Type B pancreatic cell (in vitro differentiated cells): ENCODE measurements around the gene NCBP3. TPM values are rescaled to one million over a fixed set of nuclear protein-coding genes. Genes with fewer than 3 reads are reported as not detected.
"Not testable (repeated sequence)": the region's sequence is repeated elsewhere in the genome, so short reads cannot be mapped to it uniquely, and the experiment has no call there.

Experiments
- DNase-seq: peaks from one replicate; pipeline ENCODE4 v3.0.0; 2021; ENCODE audit warnings: mixed read lengths; ENCODE audit not compliant: unreplicated experiment; ENCODE audit errors: extremely low spot score
- H3K27ac Mint-ChIP-seq: 2 replicates; pipeline ENCODE4 v1.8.0; 2021; ENCODE audit warnings: mild to moderate bottlenecking, mixed read lengths
- H3K27me3 Mint-ChIP-seq: 2 replicates; pipeline ENCODE4 v1.8.0; 2021; ENCODE audit warnings: mixed read lengths
- H3K36me3 Mint-ChIP-seq: 2 replicates; pipeline ENCODE4 v1.8.0; 2021; ENCODE audit warnings: mixed read lengths
- H3K4me1 Mint-ChIP-seq: one replicate; pipeline ENCODE4 v1.8.0; 2021; ENCODE audit warnings: mixed read lengths; ENCODE audit not compliant: unreplicated experiment
- H3K4me3 Mint-ChIP-seq: 2 replicates; pipeline ENCODE4 v1.8.0; 2021; ENCODE audit warnings: mild to moderate bottlenecking, mixed read lengths
- H3K9me3 Mint-ChIP-seq: 2 replicates; pipeline ENCODE4 v1.8.0; 2021; ENCODE audit warnings: mixed read lengths
- CTCF ChIP-seq: fragments of 200-600 bp; sonication (generic); conservative IDR thresholded peaks from 2 replicates; pipeline ENCODE4 v1.5.0; 2021; ENCODE audit warnings: antibody characterized with exemption, mild to moderate bottlenecking
- total RNA-seq: library from RNA; stranded (reverse); gene quantifications from 2 replicates; pipeline ENCODE4 v1.2.1, GENCODE V29; 2021; ENCODE audit warnings: low replicate concordance

NCBP3 gene
- total RNA-seq, 1 donor from 2014 or later: 58.2 TPM

- Mint-ChIP-seq H3K9me3 (no peaks in the 10 kb centered on the region), H3K27me3 (no peaks in the 10 kb centered on the region), H3K4me3 (no peak overlapping the region), H3K27ac (no peak overlapping the region), H3K36me3 (no peaks in the 10 kb centered on the region), H3K4me1 (peaks cover 4% of the 10 kb centered on the region)
- TF ChIP-seq CTCF: no peak
- no peak for DNase-seq
Measured at GRCh38 chr17:3796110-3796821, 49.8 kb downstream of the NCBP3 start.

GRCh38 chr17:3795390-3796102 lies 50.5 kb downstream of the NCBP3 start:
- Mint-ChIP-seq H3K27me3 (no peaks in the 10 kb centered on the region), H3K9me3 (no peaks in the 10 kb centered on the region), H3K36me3 (no peaks in the 10 kb centered on the region), H3K4me3 (no peak overlapping the region), H3K4me1 (peaks cover 4% of the 10 kb centered on the region), H3K27ac (no peak overlapping the region)
- TF ChIP-seq CTCF: no peak
- DNase-seq: no peak

- no peaks in the 10 kb centered on the region for H3K27me3 Mint-ChIP-seq
- peaks cover 4% of the 10 kb centered on the region for H3K4me1 Mint-ChIP-seq
- no peak for TF ChIP-seq CTCF
- H3K27ac Mint-ChIP-seq: no peak overlapping the region
- H3K36me3 Mint-ChIP-seq: no peaks in the 10 kb centered on the region
- H3K9me3 Mint-ChIP-seq: no peaks in the 10 kb centered on the region
- DNase-seq: no peak
- no peak overlapping the region for H3K4me3 Mint-ChIP-seq
Measured at GRCh38 chr17:3794557-3795389, 51.3 kb downstream of the NCBP3 start.

- H3K27me3 Mint-ChIP-seq, H3K4me3 Mint-ChIP-seq, H3K36me3 Mint-ChIP-seq, H3K9me3 Mint-ChIP-seq, H3K4me1 Mint-ChIP-seq, H3K27ac Mint-ChIP-seq, DNase-seq: not testable (repeated sequence)
Measured at GRCh38 chr17:3794152-3794551, 51.9 kb downstream of the NCBP3 start.

GRCh38 chr17:3793258-3793657 lies 52.8 kb downstream of the NCBP3 start:
- not testable (repeated sequence) for H3K27me3 Mint-ChIP-seq, H3K9me3 Mint-ChIP-seq, DNase-seq, H3K36me3 Mint-ChIP-seq, H3K4me3 Mint-ChIP-seq, H3K27ac Mint-ChIP-seq, H3K4me1 Mint-ChIP-seq

GRCh38 chr17:3792481-3792880 lies 53.6 kb downstream of the NCBP3 start:
- Mint-ChIP-seq H3K27ac (no peak overlapping the region), H3K36me3 (no peaks in the 10 kb centered on the region), H3K9me3 (no peaks in the 10 kb centered on the region), H3K4me1 (peaks cover 4% of the 10 kb centered on the region), H3K4me3 (no peak overlapping the region), H3K27me3 (no peaks in the 10 kb centered on the region)
- no peak for DNase-seq
- TF ChIP-seq CTCF: no peak
